Measurements from ENCODE around the gene TMEM201.

Gene TMEM201

GRCh38 chr1:9626201-9626608 is 37.5 kb downstream of the TMEM201 start:
- DNase-seq, result peak; percentile 42 to 55

GRCh38 chr1:9628541-9629444 is 40.1 kb downstream of the TMEM201 start:
- DNase-seq, result peak; percentile 82 to 86

- peak; percentile 85 to 88 for DNase-seq
Measured at GRCh38 chr1:9629445-9630201, 40.9 kb downstream of the TMEM201 start.

DNA sequence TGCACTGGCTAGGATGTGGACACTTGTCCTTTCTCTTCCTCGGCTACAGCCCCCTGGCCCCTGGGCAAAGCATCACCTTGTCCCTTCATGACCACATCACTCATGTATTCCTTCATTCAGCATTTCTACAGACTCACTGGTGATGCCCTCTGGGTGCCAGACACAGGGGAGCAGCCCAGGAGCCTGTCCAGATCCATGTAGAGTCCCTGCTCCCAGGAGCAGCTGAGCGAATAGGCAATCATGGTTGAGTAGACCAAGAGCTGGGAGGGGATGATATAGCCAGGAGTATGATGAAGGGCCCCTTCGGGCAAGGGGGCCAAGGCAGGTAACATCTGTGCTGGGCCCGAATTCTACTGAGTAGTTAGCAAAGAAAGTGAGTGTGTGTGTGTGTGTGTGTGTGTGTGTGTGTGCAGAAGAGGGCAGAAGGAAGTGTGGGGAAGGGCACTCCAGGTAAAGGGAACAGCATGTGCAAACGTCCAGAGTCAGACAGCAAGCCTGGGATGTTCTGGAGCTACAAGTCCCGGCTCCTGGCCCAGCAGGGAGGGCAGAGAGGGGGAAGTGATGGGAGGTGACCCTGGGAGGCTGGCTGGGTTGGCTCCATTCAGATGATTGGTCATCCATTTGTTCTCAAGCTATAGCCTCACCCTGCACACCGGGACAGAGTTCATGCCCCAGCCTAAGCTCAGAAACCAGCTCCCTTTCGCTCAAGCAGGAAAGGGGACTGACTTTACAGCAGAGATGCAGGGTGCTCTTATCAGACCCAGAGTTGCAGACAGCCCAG is 41.8 kb downstream of the TMEM201 start:
- DNase-seq, result peak; percentile 47 to 58

DNA sequence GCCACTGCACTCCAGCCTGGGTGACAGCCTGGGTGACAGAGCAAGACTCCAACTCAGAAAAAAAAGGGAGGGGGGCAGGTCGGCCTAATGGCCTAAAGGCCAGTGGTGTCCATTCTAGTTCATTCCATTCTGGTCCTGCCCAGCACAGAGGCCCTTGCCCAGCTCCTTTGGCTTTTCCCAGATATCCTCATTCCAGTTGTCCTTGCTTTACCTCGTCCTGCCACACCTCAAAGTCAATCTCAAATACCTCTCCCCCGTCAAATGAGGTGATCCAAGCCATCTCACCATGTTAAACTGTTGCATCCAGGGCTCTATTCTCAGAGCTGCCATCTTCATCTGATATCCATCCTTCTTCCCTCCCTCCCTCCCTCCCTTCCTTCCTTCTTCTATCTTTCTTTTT is 42.9 kb downstream of the TMEM201 start:
- DNase-seq, result peak in 1 of 2 experiments; percentile 26

DNA sequence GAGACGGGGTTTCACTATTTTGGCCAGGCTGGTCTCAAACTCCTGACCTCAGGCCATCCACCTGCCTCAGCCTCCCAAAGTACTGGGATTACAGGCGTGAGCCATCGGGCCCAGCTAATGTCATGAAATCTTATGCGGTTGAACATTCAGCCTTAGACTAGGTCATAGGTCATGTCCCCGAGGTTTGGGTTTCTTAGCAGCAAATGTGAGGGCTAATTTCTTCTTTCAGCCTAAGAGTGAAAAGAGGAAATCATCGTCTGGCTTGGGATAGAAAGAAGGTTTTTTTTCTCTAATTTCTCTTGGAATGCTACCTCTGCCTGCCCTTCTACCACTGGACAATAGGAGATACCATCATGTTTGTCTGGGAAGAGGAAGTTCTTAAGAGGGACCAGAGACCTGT is 44.8 kb downstream of the TMEM201 start:
- DNase-seq, result no peak

GRCh38 chr1:9634582-9634981 is 45.9 kb downstream of the TMEM201 start:
- DNase-seq, result no peak

DNA sequence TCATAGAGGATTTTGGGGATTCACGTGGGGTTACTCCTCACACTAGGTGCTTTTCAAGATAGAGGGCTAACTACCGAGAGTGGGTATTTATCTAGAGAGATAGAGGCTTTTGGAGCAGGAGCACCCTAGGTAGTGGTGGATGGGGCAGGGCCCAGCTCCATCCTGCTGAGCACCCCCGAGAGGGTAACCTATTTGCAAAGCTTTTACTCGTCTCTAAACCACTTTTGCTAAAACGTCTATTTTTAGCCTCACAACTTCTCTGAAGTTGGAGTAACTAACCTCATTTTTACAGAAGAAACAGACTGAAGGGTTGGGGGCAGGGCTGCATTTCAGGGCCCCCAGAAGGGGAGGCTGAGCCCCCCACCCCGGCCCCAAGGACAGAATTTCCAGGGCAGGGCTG is 50.5 kb downstream of the TMEM201 start:
- DNase-seq, result no peak

DNA sequence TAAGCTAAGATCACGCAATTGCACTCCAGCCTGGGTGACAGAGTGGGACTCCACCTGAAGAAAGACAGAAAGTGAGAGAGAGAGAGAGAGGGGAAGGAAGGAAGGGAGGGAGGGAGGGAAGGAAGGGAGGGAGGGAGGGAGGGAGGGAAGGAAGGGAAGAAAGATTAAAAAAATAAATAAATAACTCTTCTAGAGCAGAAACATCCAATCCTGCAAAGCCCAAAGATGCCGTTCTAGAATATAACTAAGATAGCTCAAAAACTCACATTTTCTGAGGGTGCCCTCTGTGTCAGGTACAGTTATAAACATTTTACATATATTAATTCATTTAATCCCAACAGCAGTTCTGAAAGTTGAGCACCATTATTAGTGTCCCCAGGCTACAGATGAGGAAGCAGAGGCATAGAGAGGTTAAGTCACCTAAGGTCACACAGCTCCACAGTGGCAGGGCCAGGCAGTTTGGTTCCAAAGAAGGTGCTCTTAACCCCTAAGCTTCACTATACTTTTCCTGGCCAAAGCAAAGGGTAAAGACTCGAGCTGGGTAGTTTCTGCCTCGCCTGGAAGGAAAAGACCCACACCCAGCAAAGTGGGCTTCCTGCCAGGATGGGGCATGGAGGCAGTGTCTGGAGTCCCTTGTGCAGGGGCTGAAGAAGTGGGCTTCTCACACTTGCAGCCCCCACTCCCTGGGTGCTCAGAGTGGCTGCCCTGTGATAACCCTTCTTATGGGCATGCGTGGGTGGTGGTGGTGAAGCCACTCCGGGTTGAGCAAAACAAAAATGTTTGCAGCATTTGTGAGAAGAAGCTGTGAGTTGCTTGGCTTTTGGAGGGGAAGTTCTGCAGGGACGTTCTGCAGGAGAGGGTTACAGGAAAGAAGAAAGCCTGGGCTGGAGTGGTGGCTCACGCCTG is 54.9 kb downstream of the TMEM201 start:
- peak; percentile 51 to 59 for DNase-seq

GRCh38 chr1:9646037-9646436 is 57.3 kb downstream of the TMEM201 start:
- no peak for DNase-seq

- DNase-seq, result no peak
Measured at GRCh38 chr1:9648171-9648570, 59.5 kb downstream of the TMEM201 start.

- no peak for DNase-seq
Measured at GRCh38 chr1:9649769-9650168, 61.1 kb downstream of the TMEM201 start.

DNA sequence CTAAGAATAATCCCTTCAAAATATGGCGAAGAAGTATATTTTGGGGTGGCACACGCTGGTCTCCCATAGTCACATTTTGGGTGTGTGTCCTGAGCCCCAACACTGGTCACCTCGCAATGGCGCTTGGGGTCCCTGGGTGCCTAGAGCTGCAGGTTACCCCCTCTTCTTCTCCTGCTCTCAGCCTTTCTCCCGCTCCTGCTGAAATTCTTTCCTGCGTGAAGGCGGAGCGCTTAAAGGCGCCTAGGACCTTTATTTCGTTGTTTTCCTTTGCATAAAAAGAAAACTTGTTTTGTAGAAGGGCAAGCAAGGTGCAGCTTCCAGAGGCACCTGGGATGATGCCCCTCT is 62.5 kb downstream of the TMEM201 start:
- no peak for DNase-seq

DNA sequence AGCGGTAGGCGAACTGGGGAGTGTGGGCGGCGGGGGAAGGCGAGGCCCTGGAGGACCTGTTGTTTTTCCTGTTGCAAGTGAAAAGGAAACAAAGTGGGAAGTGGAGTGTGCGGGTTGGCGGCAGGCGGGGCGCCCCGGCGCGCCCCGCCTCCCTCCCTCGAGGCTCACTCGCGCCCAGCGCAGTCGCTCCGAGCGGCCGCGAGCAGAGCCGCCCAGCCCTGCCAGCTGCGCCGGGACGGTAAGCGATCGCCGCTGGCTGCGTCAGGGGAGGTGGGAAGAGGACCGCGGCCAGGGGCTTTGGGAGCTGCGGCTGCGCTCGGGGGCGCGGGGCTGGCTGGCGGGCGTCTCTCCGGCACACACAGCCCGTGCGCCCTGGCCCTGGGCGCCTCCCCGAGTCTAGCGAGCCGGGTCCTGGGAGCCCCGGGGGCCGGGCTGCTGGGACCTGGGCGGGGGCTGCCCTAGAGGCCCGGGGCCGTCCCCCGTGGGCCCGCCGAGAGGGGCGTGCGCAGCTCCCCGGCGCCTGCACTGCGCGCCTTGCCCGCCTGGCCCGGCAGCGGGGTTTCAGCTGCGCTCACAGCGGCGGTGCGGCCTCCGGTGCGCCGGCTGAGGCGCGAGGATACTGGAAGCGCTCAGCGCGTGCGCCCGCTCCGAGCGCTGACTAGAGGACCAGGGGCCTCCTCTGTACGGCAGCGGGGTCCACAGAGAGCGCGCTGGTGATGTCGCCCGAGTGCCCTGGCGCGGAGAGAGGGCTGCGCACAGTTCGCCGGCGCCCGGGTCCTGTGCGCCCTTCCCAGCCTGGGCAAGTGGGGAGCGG is 63.1 kb downstream of the TMEM201 start, which contains the start of gene PIK3CD:
Gene PIK3CD (plus strand): TSS at position 167 of the 814 bp plus-strand sequence. CDS start 58,725 bp downstream, outside the sequence.
- peak; percentile 60 to 66 for DNase-seq

DNA sequence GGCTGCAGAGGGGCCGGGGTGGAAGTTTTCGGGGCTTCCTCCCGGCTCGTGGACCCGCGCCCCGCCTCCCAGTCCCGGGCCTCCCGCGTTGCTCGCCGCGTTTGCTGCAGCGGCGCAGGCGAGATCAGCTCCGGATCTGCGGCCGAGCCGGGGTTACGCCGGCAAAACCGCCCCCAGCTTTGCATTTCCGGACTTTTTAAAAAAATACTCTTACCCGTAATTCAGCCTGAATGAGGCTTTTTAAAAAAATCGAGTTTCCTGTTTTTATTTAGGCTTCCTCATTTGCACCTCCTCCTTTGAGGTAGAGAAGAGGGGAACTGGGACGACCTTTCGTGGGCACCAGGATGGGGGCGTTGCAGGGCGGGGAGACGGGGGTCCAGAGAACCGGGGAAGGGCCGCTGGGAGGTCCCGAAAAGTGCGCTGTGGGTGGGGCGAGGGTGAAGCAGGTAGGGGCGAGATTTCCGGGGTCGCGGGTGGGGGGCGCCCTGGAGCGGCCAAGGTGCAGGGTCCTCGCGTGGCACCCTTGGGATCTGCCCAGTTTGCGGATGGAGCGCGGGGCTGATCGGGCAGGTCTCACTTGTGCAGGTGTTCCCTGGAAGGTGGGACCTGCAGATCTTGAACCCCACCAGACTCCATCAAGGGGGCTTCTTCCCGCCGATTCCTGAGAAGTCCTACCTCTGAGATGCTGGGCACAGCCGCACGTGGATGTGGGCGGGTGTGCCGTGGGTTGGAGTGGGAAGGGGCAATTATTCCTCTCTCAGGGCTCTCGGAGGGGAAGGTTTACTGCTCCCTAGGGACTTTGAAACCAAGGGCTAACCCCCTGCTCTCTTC is 63.9 kb downstream of the TMEM201 start:
- peak; percentile 60 to 66 for DNase-seq

GRCh38 chr1:9653210-9653490 is 64.4 kb downstream of the TMEM201 start:
- DNase-seq, result no peak

GRCh38 chr1:9653491-9654050 is 64.9 kb downstream of the TMEM201 start:
- DNase-seq, result peak; percentile 73 to 74

DNA sequence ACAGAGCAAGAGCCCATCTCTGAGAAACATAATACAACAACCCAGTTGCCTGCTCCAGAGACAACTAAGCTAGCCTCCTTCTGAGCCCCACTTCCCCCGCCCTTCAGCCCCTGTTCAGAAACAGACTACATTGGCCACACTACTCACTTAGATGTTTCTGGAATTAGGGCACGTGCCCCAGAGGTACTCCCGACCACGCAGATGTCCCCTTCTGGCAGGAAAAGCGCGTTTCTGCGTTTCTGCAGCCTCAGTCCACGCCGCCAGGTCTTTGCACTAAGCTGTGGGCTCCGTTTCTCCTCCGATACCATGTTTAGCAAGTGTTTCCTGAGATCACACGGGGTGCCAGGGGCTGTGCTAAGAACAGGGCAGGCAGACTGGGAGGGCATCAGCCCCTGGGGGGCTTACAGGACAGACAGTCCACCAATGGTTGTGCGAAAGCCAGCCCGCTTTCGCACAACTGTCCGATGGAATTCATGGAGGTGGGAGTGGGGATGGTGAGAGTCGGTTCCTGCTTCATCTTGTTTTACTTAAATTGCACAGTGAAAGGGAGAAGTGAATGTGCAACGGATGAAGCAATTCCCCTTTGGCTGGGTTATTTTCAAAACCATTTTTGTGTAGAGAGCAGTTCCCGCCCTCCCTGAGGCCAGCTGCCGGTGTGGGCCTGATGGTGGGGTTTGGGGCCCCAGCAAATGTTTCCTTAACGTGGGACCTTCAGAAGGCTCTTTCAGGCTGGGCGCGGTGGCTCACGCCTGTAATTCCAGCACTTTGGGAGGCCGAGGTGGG is 65.5 kb downstream of the TMEM201 start:
- peak; percentile 69 to 71 for DNase-seq

Data from activated T-cell treated with anti-CD3 and anti-CD28 coated beads, Interleukin-2, amount 50 U/mL, for 48 hours (primary cell).